PFSK-1 (cell line): Measurements from ENCODE around the gene EVX1.

Experiments
- FOXP2 ChIP-seq: optimal IDR thresholded peaks from 2 replicates; pipeline ENCODE3; 2011; ENCODE audit warnings: borderline replicate concordance, control low read depth, inconsistent platforms; ENCODE audit not compliant: insufficient read depth; ENCODE audit errors: extremely low read length, extremely low read depth
- POLR2AphosphoS5 ChIP-seq: IDR thresholded peaks from 2 replicates; pipeline ENCODE4 v1.6.1; 2012; ENCODE audit warnings: low read depth, mild to moderate bottlenecking, control low read depth, low read length, moderate library complexity
- REST ChIP-seq, 2 experiments: IDR thresholded peaks; 2 replicates each; pipeline versions ENCODE4 v1.6.1 to v1.8.0; 2011 to 2012; ENCODE audit warnings: low read depth in 2 of 2, low read length in 2 of 2, control low read depth in 1 of 2, inconsistent platforms in 1 of 2, mild to moderate bottlenecking in 1 of 2, moderate library complexity in 1 of 2; ENCODE audit not compliant: insufficient read depth in 1 of 2
- SIN3A ChIP-seq: IDR thresholded peaks from 2 replicates; pipeline ENCODE4 v1.6.1; 2012; ENCODE audit warnings: mild to moderate bottlenecking, low read length, moderate library complexity, borderline replicate concordance; ENCODE audit not compliant: insufficient read depth
- TAF1 ChIP-seq: IDR thresholded peaks from 2 replicates; pipeline ENCODE4 v1.6.1; 2012; ENCODE audit warnings: low read length, control low read depth, borderline replicate concordance; ENCODE audit not compliant: insufficient read depth

- TF ChIP-seq SIN3A (no peak), REST (IDR thresholded peaks at IDR 0.05; ENCODE audit: insufficient read depth in 1 of 2, low read depth in 2 of 2, low read length in 2 of 2) (no peak), TAF1 (no peak), POLR2AphosphoS5 (no peak), FOXP2 (no peak)
Measured at GRCh38 chr7:27201580-27202017, 41.0 kb upstream of the EVX1 start.
